Coronary artery (tissue), 2 donors: Measurements from ENCODE around the gene MGA.

ENCODE experiments used
- DNase-seq: peaks from one replicate; pipeline ENCODE4 v3.0.0-alpha.2; 2017; ENCODE audit warnings: low spot score
- H3K27ac ChIP-seq, 2 donors: fragments of 200-600 bp; sonication (generic); one replicate each; pipeline ENCODE4 v1.5.1; 2016 to 2019
- H3K4me3 ChIP-seq: fragments of 200-600 bp; sonication (generic); 2 replicates; pipeline ENCODE4 v1.5.1; 2016; ENCODE audit warnings: mild to moderate bottlenecking, moderate library complexity
- CTCF ChIP-seq: fragments of 200-600 bp; sonication (generic); IDR thresholded peaks from one replicate; pipeline ENCODE4 v1.5.1; 2019; ENCODE audit warnings: antibody characterized with exemption

The MGA gene

GRCh38 chr15:41780266-41780665 lies 120.1 kb downstream of the MGA start:
- Histone ChIP-seq H3K27ac (no peak overlapping the region), H3K4me3 (no peak overlapping the region)
- DNase-seq: no peak
- TF ChIP-seq CTCF: no peak

GRCh38 chr15:41780727-41781126 lies 120.5 kb downstream of the MGA start:
- Histone ChIP-seq H3K4me3 (no peak overlapping the region), H3K27ac (no peak overlapping the region)
- no peak for TF ChIP-seq CTCF
- DNase-seq: no peak

GRCh38 chr15:41782371-41783282 lies 122.4 kb downstream of the MGA start:
- DNase-seq: no peak
- TF ChIP-seq CTCF: no peak
- Histone ChIP-seq H3K4me3 (no peak overlapping the region), H3K27ac (no peak overlapping the region)

- no peak overlapping the region for H3K27ac ChIP-seq
- no peak for TF ChIP-seq CTCF
These were observed 123.1 kb downstream of the MGA start for GRCh38 chr15:41783296-41783695.

GRCh38 chr15:41788262-41788661 lies 128.1 kb downstream of the MGA start:
- no peak overlapping the region for H3K27ac ChIP-seq
- no peak for TF ChIP-seq CTCF
- DNase-seq: no peak
- no peak overlapping the region for H3K4me3 ChIP-seq

More at GRCh38 chr15:41783296-41783695, 123.1 kb downstream of the MGA start:
- no peak for DNase-seq
- H3K4me3 ChIP-seq: no peak overlapping the region

GRCh38 chr15:41789236-41789635 lies 129.0 kb downstream of the MGA start:
- no peak for DNase-seq
- Histone ChIP-seq H3K4me3 (no peak overlapping the region), H3K27ac (no peak overlapping the region)
- TF ChIP-seq CTCF: no peak

- no peak for DNase-seq
- no peak overlapping the region for H3K27ac ChIP-seq
- H3K4me3 ChIP-seq: no peak overlapping the region
- TF ChIP-seq CTCF: no peak
These were observed 129.5 kb downstream of the MGA start for GRCh38 chr15:41789662-41790061.
